DMS79 (cell line): ENCODE results near the gene IGF2R.
"Not testable (repeated sequence)": the region's sequence is repeated elsewhere in the genome, so short reads cannot be mapped to it uniquely, and the experiment has no call there.

Experiments used
- DNase-seq: peaks from one replicate; lab custom pipeline; 2025; lab: John Stamatoyannopoulos, UW

The IGF2R gene

GRCh38 chr6:160076009-160076408 is 107.1 kb downstream of the IGF2R start:
- no peak for DNase-seq

DNA sequence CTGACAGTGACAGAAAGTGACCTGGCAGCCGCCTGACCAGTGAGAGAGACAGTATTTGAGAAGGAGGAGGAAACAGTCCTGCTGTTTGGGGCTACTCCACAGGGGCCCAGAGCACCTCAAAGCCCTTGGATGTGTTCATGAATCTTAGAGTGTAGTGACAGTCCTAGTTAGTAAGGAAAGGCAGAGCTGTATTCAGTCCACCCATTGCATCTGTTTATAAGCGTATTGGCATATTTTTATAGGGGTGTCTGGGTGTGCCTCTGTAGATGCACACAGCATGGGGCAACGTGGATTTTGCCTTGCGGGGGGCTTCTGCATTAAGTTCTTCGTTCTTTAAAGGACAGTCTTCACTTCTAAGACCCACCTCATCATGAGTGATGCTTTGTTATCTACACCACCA is 108.1 kb downstream of the IGF2R start:
- DNase-seq: no peak

DNA sequence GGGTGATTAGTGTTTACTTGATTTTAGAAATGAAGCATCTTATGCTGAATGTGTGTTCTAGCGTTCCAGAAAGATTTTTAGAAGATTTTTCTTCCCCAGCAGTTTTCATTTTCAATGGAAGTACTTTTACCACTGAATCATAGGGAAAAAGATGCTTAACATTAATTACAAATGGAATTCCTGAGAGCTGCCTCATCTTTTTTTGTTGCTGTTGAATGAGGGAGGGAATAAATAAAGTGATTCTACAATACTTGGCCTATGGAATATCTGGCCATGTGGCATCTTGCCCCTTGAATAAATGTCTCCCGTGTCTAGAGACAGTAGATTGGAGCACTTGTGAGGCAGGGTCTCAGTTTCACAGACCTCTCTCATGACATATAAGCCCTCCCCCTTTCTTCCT is 108.6 kb downstream of the IGF2R start:
- DNase-seq: no peak

DNA sequence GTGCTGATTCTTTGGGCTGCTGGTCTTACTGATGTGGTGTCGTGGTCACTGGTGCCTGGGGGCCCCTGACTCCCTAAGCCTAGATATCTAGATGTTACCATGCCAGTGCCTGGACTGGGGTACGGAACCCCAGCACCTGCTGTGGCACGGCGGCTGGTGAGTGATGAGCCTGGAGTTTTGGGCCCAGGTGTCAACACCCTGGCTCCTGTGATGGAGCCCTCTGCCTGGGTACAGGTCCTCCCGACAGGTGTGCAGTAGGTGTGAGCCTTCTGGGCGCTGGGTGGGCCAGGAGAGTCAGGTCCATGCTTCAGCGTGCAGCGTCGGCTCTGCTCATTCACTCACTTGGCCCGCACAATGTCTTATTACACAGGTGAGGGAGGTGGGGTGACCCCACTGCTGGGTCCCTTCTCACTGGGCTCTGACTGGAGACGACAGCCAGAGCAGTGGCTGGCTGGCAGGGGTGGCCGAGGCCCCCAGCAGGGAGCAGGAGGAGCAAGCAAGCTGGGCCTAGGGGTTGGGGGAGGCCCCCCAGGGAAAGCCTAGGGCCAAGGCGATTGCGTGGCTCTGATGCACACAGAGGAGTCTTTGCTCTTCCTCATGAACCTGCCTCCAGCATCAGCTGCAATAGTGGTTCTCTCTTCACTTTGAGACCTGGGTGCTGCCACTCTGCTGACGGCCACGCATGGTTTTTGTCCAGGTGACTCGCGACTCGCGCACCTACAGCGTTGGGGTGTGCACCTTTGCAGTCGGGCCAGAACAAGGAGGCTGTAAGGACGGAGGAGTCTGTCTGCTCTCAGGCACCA is 110.2 kb downstream of the IGF2R start:
- DNase-seq: no peak

DNA sequence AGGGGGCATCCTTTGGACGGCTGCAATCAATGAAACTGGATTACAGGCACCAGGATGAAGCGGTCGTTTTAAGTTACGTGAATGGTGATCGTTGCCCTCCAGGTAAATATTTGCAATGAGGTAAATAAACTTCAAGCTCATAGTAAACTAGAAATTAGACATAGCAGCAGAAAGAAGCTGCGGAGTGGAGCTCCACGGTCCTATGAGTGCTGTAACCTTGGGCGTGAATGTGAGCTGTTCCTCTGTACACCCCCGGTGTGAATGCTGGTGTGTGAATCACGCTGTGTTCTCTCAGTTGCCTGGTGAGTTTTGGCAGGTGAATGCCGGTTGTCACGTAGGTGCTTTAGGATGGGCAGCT is 110.8 kb downstream of the IGF2R start:
- DNase-seq: no peak

DNA sequence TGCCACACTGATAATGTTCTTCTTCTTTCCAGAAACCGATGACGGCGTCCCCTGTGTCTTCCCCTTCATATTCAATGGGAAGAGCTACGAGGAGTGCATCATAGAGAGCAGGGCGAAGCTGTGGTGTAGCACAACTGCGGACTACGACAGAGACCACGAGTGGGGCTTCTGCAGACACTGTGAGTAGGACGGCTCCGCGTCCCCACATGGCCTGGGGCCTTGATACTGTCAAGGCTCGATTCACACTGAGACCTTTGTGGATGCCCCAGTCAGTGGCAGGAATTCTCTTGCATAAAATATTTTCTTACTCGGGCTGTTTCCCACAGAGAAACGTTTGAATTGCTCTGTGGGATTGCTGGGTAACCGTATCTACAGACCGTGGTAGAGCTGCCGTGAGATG is 111.2 kb downstream of the IGF2R start:
- no peak for DNase-seq

GRCh38 chr6:160081398-160081797 is 112.5 kb downstream of the IGF2R start:
- no peak for DNase-seq

- DNase-seq: peak; percentile 35
Observed at GRCh38 chr6:160082627-160083026, 113.7 kb downstream of the IGF2R start.

DNA sequence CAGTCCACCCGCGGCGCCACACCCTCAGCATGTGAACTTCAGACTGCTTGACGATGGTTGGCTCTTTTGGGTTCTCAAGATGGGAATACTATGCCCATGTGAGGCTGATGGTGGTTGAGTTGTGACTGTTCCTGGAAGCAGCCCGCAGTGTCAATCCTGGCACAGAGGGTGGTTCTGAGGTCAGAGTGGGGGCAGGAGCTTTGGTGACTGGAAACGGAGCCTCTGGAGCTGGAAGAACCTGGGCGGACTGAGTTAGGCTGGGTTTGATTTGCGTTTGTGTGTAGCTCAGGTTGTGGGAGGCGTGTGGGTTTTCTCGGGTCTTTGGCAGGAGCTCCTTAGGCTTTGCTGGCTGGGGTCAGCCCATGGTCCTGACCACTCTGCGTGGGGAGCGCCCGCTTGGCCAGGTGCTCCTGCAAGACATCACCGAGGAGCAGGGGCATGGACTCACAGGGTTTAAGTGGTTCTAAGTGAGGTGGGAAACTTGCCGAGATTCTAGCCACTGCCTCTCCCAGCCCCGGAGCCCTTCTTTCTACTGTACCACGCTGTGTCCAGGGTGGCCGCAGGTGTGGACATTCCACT is 115.4 kb downstream of the IGF2R start:
- no peak for DNase-seq

GRCh38 chr6:160085226-160085625 is 116.3 kb downstream of the IGF2R start:
- no peak for DNase-seq

DNA sequence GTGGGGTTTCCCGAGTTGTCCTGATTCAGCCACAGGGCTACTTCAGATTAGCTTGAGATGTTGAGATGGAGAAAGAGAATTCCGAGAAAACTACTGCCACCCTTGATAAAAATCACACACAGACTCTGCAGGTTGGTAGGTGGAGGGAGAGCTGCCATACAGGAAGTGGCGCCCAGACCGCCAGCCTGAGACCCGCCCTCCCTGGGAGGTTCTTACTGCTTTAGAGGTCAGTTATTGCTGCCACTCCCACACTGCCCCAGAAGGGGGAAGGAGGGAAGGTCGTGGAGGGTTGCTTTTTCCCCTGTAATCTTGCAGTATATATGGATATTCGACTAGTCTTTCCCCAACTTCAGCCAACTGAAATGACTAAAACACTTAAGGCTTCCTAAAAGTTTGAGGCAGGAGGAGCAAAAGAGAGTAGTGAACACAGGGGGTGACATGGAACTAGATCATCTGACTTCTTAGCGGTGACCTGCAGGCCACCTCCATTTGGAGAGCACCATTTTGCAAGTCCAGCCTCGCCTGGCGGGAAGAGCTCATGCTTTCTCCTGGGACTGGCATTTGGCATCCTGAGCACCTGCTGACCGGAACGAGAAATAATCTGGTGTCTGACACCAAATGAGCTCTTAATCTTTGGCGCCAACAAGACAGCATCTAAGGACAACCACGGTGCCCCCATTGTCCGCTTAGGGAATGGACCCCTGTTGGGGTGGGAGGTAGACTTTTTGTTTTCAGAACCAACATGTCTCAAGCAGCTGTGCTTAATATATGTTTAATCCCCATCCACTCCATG is 117.0 kb downstream of the IGF2R start:
- DNase-seq: no peak

DNA sequence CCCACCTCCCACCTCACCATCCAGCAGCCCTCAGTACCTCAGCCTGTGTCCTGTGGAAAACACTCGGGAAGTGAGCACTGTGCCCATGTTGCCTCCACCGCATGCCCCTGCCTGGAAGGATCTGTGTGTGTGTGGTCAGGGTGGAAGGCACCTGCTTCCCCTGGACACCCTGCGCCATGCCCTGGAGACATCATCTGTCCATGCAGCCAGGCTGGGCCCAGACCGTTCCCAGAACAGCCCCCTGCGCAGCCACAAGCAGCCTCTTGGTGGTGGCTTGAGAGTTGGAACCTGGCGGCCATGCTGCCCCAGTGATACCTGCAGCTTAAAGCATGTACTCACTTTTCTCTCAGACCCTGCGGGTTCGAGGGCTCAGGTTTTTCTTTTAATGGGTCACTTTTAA is 117.9 kb downstream of the IGF2R start:
- DNase-seq: no peak

GRCh38 chr6:160088069-160088783 is 119.3 kb downstream of the IGF2R start:
- no peak for DNase-seq

GRCh38 chr6:160088784-160089533 is 120.1 kb downstream of the IGF2R start:
- DNase-seq: no peak

DNA sequence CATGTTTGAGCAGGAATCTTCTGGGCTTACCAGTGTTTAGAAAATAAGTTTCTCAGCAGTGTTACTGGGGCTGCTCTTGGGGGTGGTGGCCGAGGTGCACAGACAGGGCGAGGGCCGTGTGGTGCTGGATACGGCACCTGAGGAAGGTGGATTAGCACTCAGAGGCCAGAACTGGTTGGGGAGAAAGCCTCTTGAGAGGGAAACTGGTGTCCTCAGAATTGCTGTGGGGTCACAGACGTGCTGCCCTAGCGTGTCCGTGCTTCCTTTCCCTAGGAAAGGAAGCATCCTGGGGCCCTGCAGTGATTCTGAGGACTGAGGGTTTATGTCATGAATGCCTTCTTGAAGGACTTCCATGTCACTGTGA is 120.6 kb downstream of the IGF2R start:
- DNase-seq: no peak

DNA sequence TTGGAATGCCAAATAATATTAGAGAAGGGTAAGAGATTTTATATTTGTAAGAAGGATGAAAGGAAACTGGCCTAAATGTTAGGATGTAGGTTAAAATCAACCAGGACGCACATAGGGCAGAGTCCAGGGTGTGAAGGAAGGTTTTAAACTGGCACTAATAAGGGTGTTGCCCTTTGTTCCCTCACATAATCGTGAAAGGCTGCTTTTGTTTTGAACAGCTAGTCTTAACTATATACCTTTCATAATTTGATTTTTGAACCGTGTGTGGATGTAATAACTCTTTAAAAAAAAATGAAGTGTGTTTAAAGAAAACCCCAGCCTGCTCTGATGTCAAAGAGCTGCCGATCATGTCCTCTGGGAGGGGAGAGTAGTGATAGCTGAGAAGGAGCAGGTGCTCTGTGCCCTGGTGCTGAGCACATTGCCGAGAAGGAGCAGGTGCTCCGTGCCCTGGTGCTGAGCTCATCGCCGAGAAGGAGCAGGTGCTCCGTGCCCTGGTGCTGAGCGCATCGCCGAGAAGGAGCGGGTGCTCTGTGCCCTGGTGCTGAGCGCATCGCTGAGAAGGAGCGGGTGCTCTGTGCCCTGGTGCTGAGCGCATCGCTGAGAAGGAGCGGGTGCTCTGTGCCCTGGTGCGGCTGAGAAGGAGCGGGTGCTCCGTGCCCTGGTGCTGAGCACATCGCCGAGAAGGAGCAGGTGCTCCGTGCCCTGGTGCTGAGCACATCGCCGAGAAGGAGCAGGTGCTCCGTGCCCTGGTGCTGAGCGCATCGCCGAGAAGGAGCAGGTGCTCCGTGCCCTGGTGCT is 121.8 kb downstream of the IGF2R start:
- not testable (repeated sequence) for DNase-seq

GRCh38 chr6:160092176-160092575 is 123.3 kb downstream of the IGF2R start:
- not testable (repeated sequence) for DNase-seq

DNA sequence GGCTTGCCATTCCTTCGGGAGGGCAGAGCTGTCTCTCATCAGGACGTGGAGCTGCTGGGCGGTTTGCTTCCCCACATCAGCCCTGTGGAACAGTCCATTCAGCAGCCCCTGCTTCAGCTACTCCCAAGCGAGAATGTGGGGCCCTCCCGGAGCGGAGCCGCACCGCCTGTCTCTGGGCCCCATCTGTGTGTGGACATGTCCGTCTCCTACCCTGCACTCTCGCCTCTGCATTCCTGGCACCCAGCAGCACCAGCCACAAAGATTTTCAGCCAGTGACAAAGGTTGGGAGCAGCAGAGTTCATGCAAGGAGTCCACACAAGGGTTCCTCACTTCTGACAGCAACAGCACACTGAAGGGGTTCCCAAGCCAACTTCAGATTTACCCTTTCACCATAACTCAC is 123.7 kb downstream of the IGF2R start:
- DNase-seq: no peak

DNA sequence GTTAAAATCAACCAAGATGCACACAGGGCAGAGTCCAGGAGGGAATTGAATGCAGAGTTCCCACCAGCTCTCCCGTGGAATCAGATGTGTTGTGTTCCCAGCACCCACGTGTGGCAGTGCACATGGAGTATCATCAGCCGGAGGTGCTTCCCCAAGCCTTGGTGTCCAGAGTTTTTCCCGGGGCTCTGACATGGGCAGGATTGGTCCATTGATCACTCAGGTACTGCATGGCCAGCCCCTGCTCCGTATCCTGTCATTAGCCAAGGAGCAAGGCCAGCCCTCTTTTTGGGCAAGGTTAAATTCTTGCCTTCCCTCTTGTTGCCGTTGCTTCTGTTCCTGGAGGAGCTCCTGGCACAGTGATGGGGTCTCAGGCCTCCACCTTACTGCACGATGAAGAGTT is 124.2 kb downstream of the IGF2R start:
- no peak for DNase-seq

- DNase-seq: no peak
Observed at GRCh38 chr6:160093946-160094345, 125.1 kb downstream of the IGF2R start.
